Nephron (organoid): ENCODE results near the gene SH3YL1.

Source experiments
- H3K27ac Mint-ChIP-seq, 3 experiments: 2 replicates each; pipeline ENCODE4 v1.8.0; 2020; ENCODE audit warnings: mixed read lengths in 3 of 3, mild to moderate bottlenecking in 2 of 3, moderate library complexity in 1 of 3
- H3K27me3 Mint-ChIP-seq: 2 replicates; pipeline ENCODE4 v1.8.0; 2021; ENCODE audit warnings: low read depth, mild to moderate bottlenecking, moderate library complexity, mixed read lengths
- H3K36me3 Mint-ChIP-seq: 2 replicates; pipeline ENCODE4 v1.8.0; 2020; ENCODE audit warnings: low read depth, mixed read lengths
- H3K4me1 Mint-ChIP-seq: 2 replicates; pipeline ENCODE4 v1.8.0; 2020; ENCODE audit warnings: mixed read lengths
- H3K4me3 Mint-ChIP-seq, 3 experiments: 2 replicates each; pipeline ENCODE4 v1.8.0; 2020; ENCODE audit warnings: mild to moderate bottlenecking in 3 of 3, mixed read lengths in 3 of 3, moderate library complexity in 2 of 3
- H3K9me3 Mint-ChIP-seq: 2 replicates; pipeline ENCODE4 v1.8.0; 2020; ENCODE audit warnings: mixed read lengths
- TF ChIP-seq, protein P1 (sequence below), 3 experiments: fragments of 200-600 bp; sonication (generic); IDR thresholded peaks; one replicate each; pipeline ENCODE4 v1.5.0; 2021; ENCODE audit warnings: antibody characterized with exemption in 3 of 3; ENCODE audit not compliant: unreplicated experiment in 3 of 3

The SH3YL1 gene

DNA sequence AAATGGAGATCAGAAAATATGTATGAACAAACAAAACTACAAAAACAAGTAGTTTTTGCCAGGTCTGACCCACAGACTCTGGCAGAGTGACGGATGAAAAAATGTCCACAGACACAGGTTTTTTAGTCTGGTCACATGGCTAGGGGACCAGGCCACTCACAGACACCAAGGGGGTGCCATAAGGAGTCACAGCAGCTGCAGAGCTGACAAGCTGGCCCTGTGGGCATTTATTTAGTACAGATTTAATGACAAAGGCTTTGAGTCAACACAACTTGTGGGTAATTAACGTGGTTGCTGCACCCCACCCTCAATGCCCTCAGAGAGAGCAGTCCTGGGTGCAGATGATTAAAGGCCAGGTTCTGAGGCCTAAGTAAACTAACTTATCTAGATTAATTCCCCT lies 76.0 kb downstream of the SH3YL1 start:
- Mint-ChIP-seq H3K9me3 (peaks cover 39% of the 10 kb centered on the region), H3K4me3 (no peak overlapping the region), H3K27ac (no peak overlapping the region)

DNA sequence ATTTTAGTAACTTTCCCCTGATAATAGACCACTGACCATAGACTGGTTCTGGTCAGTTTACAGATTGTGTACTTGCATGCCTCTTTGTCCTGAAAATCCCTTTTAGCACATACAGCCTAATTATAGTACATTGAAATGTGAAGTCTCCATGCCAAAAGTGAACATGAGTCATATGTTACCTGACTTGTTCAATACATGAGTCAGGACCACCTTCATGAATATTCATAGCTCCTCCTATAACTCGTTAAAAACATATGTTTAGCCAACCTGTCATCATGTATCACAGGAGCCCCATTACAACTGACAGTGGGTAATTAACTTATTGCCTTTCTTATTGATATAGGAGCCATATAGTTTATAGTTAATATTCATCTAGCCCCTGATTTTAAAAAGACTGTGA lies 78.6 kb downstream of the SH3YL1 start:
- Mint-ChIP-seq H3K9me3 (peaks cover 39% of the 10 kb centered on the region), H3K27ac (no peak overlapping the region), H3K4me3 (no peak overlapping the region), H3K27me3 (no peaks in the 10 kb centered on the region), H3K36me3 (peaks cover 3% of the 10 kb centered on the region), H3K4me1 (no peaks in the 10 kb centered on the region)
- TF ChIP-seq, protein P1, sequence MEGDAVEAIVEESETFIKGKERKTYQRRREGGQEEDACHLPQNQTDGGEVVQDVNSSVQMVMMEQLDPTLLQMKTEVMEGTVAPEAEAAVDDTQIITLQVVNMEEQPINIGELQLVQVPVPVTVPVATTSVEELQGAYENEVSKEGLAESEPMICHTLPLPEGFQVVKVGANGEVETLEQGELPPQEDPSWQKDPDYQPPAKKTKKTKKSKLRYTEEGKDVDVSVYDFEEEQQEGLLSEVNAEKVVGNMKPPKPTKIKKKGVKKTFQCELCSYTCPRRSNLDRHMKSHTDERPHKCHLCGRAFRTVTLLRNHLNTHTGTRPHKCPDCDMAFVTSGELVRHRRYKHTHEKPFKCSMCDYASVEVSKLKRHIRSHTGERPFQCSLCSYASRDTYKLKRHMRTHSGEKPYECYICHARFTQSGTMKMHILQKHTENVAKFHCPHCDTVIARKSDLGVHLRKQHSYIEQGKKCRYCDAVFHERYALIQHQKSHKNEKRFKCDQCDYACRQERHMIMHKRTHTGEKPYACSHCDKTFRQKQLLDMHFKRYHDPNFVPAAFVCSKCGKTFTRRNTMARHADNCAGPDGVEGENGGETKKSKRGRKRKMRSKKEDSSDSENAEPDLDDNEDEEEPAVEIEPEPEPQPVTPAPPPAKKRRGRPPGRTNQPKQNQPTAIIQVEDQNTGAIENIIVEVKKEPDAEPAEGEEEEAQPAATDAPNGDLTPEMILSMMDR (IDR thresholded peaks at IDR 0.05; ENCODE audit: unreplicated experiment in 3 of 3): no peak

More for the DNA sequence above, 76.0 kb downstream of the SH3YL1 start:
- peaks cover 3% of the 10 kb centered on the region for H3K36me3 Mint-ChIP-seq
- H3K27me3 Mint-ChIP-seq: no peaks in the 10 kb centered on the region
- H3K4me1 Mint-ChIP-seq: no peaks in the 10 kb centered on the region
- TF ChIP-seq, protein P1 (IDR thresholded peaks at IDR 0.05; ENCODE audit: unreplicated experiment in 3 of 3): no peak

DNA sequence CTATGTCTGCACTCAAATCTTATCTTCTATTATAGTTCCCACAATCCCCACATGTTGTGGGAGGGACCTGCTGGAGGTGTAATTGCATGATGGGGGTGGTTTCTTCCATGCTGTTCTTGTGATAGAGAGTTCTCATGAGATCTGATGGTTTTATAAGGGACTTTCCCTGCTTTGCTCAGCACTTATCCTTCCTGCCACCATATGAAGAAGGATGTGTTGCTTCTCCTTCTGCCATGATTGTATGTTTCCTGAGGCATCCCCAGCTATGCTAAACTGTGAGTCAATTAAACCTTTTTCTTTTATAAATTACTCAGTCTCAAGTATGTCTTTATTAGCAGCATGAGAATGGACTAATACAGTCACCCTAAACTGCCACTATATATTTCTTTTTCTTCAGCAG lies 79.1 kb downstream of the SH3YL1 start:
- TF ChIP-seq, protein P1 (IDR thresholded peaks at IDR 0.05; ENCODE audit: unreplicated experiment in 3 of 3): no peak
- Mint-ChIP-seq H3K27ac (no peak overlapping the region), H3K36me3 (peaks cover 3% of the 10 kb centered on the region), H3K27me3 (no peaks in the 10 kb centered on the region), H3K9me3 (peaks cover 37% of the 10 kb centered on the region), H3K4me1 (no peaks in the 10 kb centered on the region), H3K4me3 (no peak overlapping the region)

DNA sequence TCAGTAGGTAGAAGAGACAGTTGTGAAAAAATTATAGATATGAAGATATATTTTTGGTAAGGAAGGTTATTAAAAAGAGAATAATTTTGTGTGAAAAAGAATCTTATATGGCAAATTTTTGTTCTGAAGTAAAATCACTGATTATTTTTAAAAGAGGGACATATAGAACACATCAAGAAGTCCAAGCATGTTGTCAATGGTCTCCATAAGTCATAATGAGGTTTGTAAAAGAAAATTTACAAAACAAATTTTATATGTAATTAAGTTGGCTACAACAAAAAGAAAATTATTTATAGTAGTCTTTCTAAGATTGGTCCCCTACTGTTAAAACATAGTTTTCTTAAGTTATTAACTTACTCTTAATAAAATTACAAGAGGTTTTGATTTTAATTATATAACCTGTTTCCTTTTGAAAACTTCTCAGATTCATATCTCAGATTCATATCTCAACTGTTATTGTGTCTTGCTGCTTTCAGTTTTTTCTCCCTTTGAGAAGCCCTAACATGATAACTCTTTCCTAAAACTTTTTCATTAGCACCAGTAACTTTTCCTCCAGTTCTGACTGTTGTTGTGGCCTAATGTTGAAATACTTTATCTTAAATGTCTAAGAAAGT lies 81.2 kb downstream of the SH3YL1 start:
- peaks cover 2% of the 10 kb centered on the region for H3K27me3 Mint-ChIP-seq

DNA sequence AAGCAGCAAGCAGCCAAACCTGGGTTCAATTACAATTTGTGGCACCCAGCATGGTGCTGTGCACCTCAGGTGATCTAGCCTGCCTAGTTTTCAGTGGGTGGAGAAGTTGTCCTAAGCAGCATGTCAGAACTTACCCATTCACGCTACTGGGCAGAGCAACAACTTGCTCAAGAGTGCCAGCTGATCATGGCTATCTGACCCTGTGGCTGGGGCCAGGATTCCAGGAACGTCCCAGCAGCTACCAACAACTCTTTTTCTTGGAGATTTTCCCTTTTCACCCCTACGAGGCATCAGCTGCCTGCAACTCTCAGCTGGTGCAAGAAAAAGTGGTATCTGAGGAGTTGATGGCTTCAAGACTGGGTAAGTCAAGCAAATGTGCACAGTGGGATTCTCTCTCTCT lies 83.5 kb downstream of the SH3YL1 start:
- no peaks in the 10 kb centered on the region for H3K36me3 Mint-ChIP-seq
- H3K9me3 Mint-ChIP-seq: peaks cover 20% of the 10 kb centered on the region
- H3K4me3 Mint-ChIP-seq: no peak overlapping the region
- TF ChIP-seq, protein P1 (IDR thresholded peaks at IDR 0.05; ENCODE audit: unreplicated experiment in 3 of 3): no peak
- H3K27ac Mint-ChIP-seq: no peak overlapping the region
- H3K4me1 Mint-ChIP-seq: peaks cover 13% of the 10 kb centered on the region
- peaks cover 11% of the 10 kb centered on the region for H3K27me3 Mint-ChIP-seq

More for the DNA sequence above, 81.2 kb downstream of the SH3YL1 start:
- TF ChIP-seq, protein P1 (IDR thresholded peaks at IDR 0.05; ENCODE audit: unreplicated experiment in 3 of 3): no peak
- Mint-ChIP-seq H3K27ac (no peak overlapping the region), H3K36me3 (peaks cover 3% of the 10 kb centered on the region), H3K9me3 (peaks cover 33% of the 10 kb centered on the region), H3K4me1 (no peaks in the 10 kb centered on the region), H3K4me3 (no peak overlapping the region)

DNA sequence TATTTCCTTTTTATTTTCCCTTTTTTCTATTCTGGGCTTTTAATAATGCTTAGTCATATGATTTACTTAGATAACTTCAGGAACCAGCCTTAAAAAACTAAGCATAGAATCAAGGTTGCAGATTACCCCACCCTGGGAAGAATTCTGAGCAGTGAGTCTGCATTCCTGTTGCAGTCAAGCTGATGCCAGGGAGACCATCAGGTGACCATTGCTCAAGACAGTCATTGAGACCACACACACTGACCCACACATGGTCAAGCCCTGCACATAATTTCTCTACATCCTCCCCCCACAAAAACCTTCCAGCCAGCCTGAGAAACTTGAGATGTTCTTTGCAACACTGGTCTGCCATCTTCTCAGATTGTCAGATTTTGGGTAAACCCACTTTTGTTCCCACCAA lies 83.9 kb downstream of the SH3YL1 start:
- H3K27me3 Mint-ChIP-seq: peaks cover 11% of the 10 kb centered on the region
- H3K9me3 Mint-ChIP-seq: peaks cover 16% of the 10 kb centered on the region
- TF ChIP-seq, protein P1 (IDR thresholded peaks at IDR 0.05; ENCODE audit: unreplicated experiment in 3 of 3): no peak
- no peak overlapping the region for H3K4me3 Mint-ChIP-seq
- H3K27ac Mint-ChIP-seq: no peak overlapping the region
- H3K4me1 Mint-ChIP-seq: peaks cover 17% of the 10 kb centered on the region
- H3K36me3 Mint-ChIP-seq: no peaks in the 10 kb centered on the region
